Keratinocyte (primary cell): ENCODE data around the gene ATF6. TPM values are rescaled to one million over a fixed set of nuclear protein-coding genes. Genes with fewer than 3 reads are reported as not detected.

Experiments
- DNase-seq: peaks from one replicate; pipeline ENCODE4 v3.0.0-alpha.2; 2011; ENCODE audit warnings: low read depth, missing footprints, low spot score
- FAIRE-seq: peaks from 2 replicates; lab custom pipeline; 2011; peaks lifted over from hg19 to GRCh38; lab: Jason Lieb, UNC
- H2AFZ ChIP-seq: 2 replicates; pipeline ENCODE4 v1.6.0; 2012; ENCODE audit warnings: low read length, control low read depth, inconsistent platforms; ENCODE audit not compliant: control insufficient read depth
- H3K27ac ChIP-seq: 2 replicates; pipeline ENCODE4 v1.5.1; 2011; ENCODE audit warnings: low read length; ENCODE audit not compliant: control insufficient read depth, insufficient read depth
- H3K27me3 ChIP-seq: 3 replicates; pipeline ENCODE4 v1.6.0; 2011; ENCODE audit warnings: low read length; ENCODE audit not compliant: control insufficient read depth, insufficient read depth; ENCODE audit errors: extremely low read depth
- H3K36me3 ChIP-seq, 2 experiments: 2 replicates in 1 of 2; 3 replicates in 1 of 2; pipeline ENCODE4 v1.5.1; 2011; ENCODE audit warnings: low read length in 2 of 2, mild to moderate bottlenecking in 1 of 2; ENCODE audit not compliant: control insufficient read depth in 2 of 2, insufficient read depth in 2 of 2; ENCODE audit errors: extremely low read depth in 1 of 2
- H3K4me1 ChIP-seq: 3 replicates; pipeline ENCODE4 v1.5.1; 2011; ENCODE audit warnings: low read length; ENCODE audit not compliant: control insufficient read depth, insufficient read depth; ENCODE audit errors: extremely low read depth
- H3K4me2 ChIP-seq: 3 replicates; pipeline ENCODE4 v1.6.0; 2011; ENCODE audit warnings: low read depth, low read length; ENCODE audit not compliant: control insufficient read depth, insufficient read depth; ENCODE audit errors: extremely low read depth
- H3K4me3 ChIP-seq, 3 experiments: fragments of 200-600 bp in 1 of 3; sonication (generic) in 1 of 3; 2 replicates in 2 of 3; 3 replicates in 1 of 3; pipeline ENCODE4 v1.5.1; 2011 to 2016; ENCODE audit warnings: low read length in 3 of 3, mild to moderate bottlenecking in 3 of 3, control low read depth in 2 of 3, inconsistent platforms in 1 of 3, low read depth in 1 of 3, mixed read lengths in 1 of 3, mixed run types in 1 of 3, moderate library complexity in 1 of 3; ENCODE audit not compliant: control insufficient read depth in 2 of 3, insufficient read depth in 2 of 3; ENCODE audit errors: extremely low read depth in 1 of 3
- H3K79me2 ChIP-seq: 2 replicates; pipeline ENCODE4 v1.6.0; 2012; ENCODE audit warnings: low read length; ENCODE audit not compliant: control insufficient read depth, insufficient read depth
- H3K9ac ChIP-seq: 3 replicates; pipeline ENCODE4 v1.6.0; 2011; ENCODE audit warnings: low read length; ENCODE audit not compliant: control insufficient read depth, insufficient read depth; ENCODE audit errors: extremely low read depth
- H3K9me1 ChIP-seq: 3 replicates; pipeline ENCODE4 v1.6.0; 2011; ENCODE audit warnings: low read length; ENCODE audit not compliant: control insufficient read depth, insufficient read depth; ENCODE audit errors: extremely low read depth
- H3K9me3 ChIP-seq: 2 replicates; pipeline ENCODE4 v1.5.1; 2012; ENCODE audit warnings: low read depth, low read length; ENCODE audit not compliant: control insufficient read depth
- H4K20me1 ChIP-seq: 3 replicates; pipeline ENCODE4 v1.6.0; 2011; ENCODE audit warnings: low read length; ENCODE audit not compliant: control insufficient read depth, insufficient read depth; ENCODE audit errors: extremely low read depth
- CTCF ChIP-seq, 3 experiments: IDR thresholded peaks in 1 of 3; conservative IDR thresholded peaks in 1 of 3; optimal IDR thresholded peaks in 1 of 3; 2 replicates in 2 of 3; 3 replicates in 1 of 3; pipeline versions ENCODE3 to v1.5.1; 2011; ENCODE audit warnings: low read length in 3 of 3, mild to moderate bottlenecking in 3 of 3, moderate library complexity in 2 of 3, control low read depth in 1 of 3, inconsistent platforms in 1 of 3; ENCODE audit not compliant: insufficient read depth in 2 of 3; ENCODE audit errors: extremely low read depth in 1 of 3
- EZH2 ChIP-seq: IDR thresholded peaks from one replicate; pipeline ENCODE4 v1.6.1; 2012; ENCODE audit warnings: inconsistent platforms, mild to moderate bottlenecking, low read length, moderate library complexity
- dilution Hi-C: fragments of 300-500 bp; cut with MboI; formaldehyde crosslinking; loops from one replicate; pipeline ENCODE4 v1.7.0; 2020; ENCODE audit warnings: low sequenced_read_pairs; ENCODE audit not compliant: extremely low pct_ligation_motif_present
- polyA plus RNA-seq, 5 experiments: library from polyadenylated mRNA; depleted of rRNA in 3 of 5; stranded (reverse) in 3 of 5; stranded (forward) in 1 of 5; unstranded in 1 of 5; fragments of >200 nt; gene quantifications; 1 replicate in 1 of 5; 2 replicates in 3 of 5; 3 replicates in 1 of 5; pipeline versions ENCODE4 v1.2.1 to v1.2.3, GENCODE V29; 2011 to 2012; ENCODE audit warnings: missing spikeins in 2 of 5, low read depth in 1 of 5, low replicate concordance in 1 of 5

ATF6 gene
- polyA plus RNA-seq, 1 donor (not counting 4 experiments of a cell fraction or from before 2014, with no cell fraction given), result 19.7 TPM

DNA sequence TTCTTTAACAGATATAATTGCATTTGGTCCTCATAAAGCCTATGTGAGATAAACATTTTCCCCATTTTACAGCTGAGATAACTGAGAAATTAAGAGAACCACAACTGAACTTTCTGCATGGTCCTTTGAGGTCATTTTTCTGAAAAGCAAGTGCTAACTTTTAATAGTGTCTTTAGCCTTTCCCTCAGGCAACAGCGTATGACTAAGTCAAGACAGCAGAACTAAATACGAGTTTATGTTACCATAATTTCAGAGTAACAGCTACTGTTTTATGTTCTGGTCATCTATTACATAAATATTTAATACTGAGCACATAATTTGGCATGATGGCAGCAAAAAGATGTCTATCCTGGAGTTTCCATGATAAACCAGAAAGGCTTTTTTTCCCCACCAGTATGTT, 161.9 kb downstream of the ATF6 start:
- no peaks in the 10 kb centered on the region for H3K36me3 ChIP-seq
- no peaks in the 10 kb centered on the region for H4K20me1 ChIP-seq
- no peak overlapping the region for H3K4me2 ChIP-seq
- H3K27ac ChIP-seq, result no peak overlapping the region
- no peaks in the 10 kb centered on the region for H3K79me2 ChIP-seq
- DNase-seq (no peak), FAIRE-seq (no peak)
- no peaks in the 10 kb centered on the region for H3K4me1 ChIP-seq
- TF ChIP-seq EZH2 (no peak), CTCF (optimal IDR thresholded peaks at IDR 0.05 in 1 of 3, IDR thresholded peaks at IDR 0.05 in 1 of 3, conservative IDR thresholded peaks at IDR 0.05 in 1 of 3; ENCODE audit: extremely low read depth in 1 of 3, insufficient read depth in 2 of 3, low read length in 3 of 3) (no peak)
- no peaks in the 10 kb centered on the region for H3K9me1 ChIP-seq
- H3K9me3 ChIP-seq, result no peaks in the 10 kb centered on the region
- no peak overlapping the region for H2AFZ ChIP-seq
- no peaks in the 10 kb centered on the region for H3K27me3 ChIP-seq
- no peak overlapping the region for H3K9ac ChIP-seq
- H3K4me3 ChIP-seq, result no peak overlapping the region
- dilution Hi-C loops, result no loop called here

DNA sequence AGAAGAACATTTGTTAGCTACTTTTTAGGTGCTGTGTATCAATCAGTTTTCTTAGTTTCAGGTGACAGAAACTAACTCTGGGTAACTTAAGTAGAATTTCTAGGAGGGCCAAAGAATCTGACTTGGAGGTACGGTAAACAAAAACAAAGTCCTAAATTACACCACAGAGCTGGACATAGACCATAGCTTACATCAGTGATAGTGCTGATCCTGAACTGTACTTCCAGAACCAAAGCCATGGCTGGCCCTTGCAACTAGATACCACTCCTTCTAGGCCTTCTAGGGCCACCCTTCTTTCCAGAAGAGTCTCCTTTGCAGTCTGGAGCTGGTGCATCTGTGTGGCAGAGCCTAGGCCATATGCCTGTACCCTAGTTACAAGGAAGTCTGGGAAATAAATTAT, 163.0 kb downstream of the ATF6 start:
- Histone ChIP-seq H3K9me1 (no peaks in the 10 kb centered on the region), H3K27ac (no peak overlapping the region), H3K9me3 (no peaks in the 10 kb centered on the region), H3K9ac (no peak overlapping the region), H3K4me3 (no peak overlapping the region), H2AFZ (no peak overlapping the region), H3K4me2 (no peak overlapping the region), H3K4me1 (no peaks in the 10 kb centered on the region), H4K20me1 (no peaks in the 10 kb centered on the region), H3K36me3 (no peaks in the 10 kb centered on the region), H3K27me3 (no peaks in the 10 kb centered on the region), H3K79me2 (no peaks in the 10 kb centered on the region)
- FAIRE-seq (no peak), DNase-seq (no peak)
- TF ChIP-seq CTCF (optimal IDR thresholded peaks at IDR 0.05 in 1 of 3, IDR thresholded peaks at IDR 0.05 in 1 of 3, conservative IDR thresholded peaks at IDR 0.05 in 1 of 3; ENCODE audit: extremely low read depth in 1 of 3, insufficient read depth in 2 of 3, low read length in 3 of 3) (no peak), EZH2 (no peak)
- dilution Hi-C loops, result no loop called here
